DOHH2 (cell line): ENCODE data around the gene CHMP4A.

Experiments
- CTCF ChIP-seq: fragments of 200-600 bp; sonication (generic); IDR thresholded peaks from one replicate; pipeline ENCODE4 v1.5.1; 2014; ENCODE audit warnings: antibody characterized with exemption, mild to moderate bottlenecking, low read depth, low read length; ENCODE audit not compliant: poor library complexity, severe bottlenecking
- EZH2phosphoT487 ChIP-seq: fragments of 200-600 bp; sonication (generic); IDR thresholded peaks from 2 replicates; pipeline ENCODE4 v1.6.1; 2017; ENCODE audit warnings: borderline replicate concordance, mild to moderate bottlenecking, antibody characterized with exemption, low read length, moderate library complexity, mixed read lengths

- TF ChIP-seq CTCF (no peak), EZH2phosphoT487 (no peak)
Measured at GRCh38 chr14:24206260-24207103, 6.8 kb downstream of the CHMP4A start.
